HepG2 (cell line): ENCODE data around the gene ODAD4. TPM values are rescaled to one million over a fixed set of nuclear protein-coding genes. Genes with fewer than 3 reads are reported as not detected.

Experiments used
- CEBPB ChIP-seq: IDR thresholded peaks from 2 replicates; pipeline ENCODE4 v1.6.1; 2011; ENCODE audit warnings: low read depth, low read length, improper control_type of control experiment, borderline replicate concordance
- E2F2 ChIP-seq: sonication (generic); formaldehyde crosslinking; IDR thresholded peaks from 2 replicates; pipeline ENCODE4 v1.4.0; 2020; ENCODE audit warnings: missing genetic modification reagents, borderline replicate concordance
- JUNB ChIP-seq: sonication (generic); formaldehyde crosslinking; IDR thresholded peaks from 2 replicates; pipeline ENCODE4 v1.8.0; 2022; ENCODE audit warnings: missing genetic modification reagents, mild to moderate bottlenecking, borderline replicate concordance
- KLF13 ChIP-seq: sonication (generic); formaldehyde crosslinking; IDR thresholded peaks from 2 replicates; pipeline ENCODE4 v1.4.0; 2020; ENCODE audit warnings: mild to moderate bottlenecking, missing genetic modification reagents
- KLF9 ChIP-seq: IDR thresholded peaks from 2 replicates; pipeline ENCODE4 v1.6.1; 2016; ENCODE audit warnings: low read depth
- NPAS2 ChIP-seq: sonication (generic); formaldehyde crosslinking; IDR thresholded peaks from 2 replicates; pipeline ENCODE4 v1.8.0; 2022; ENCODE audit warnings: mild to moderate bottlenecking, missing genetic modification reagents, borderline replicate concordance
- NR2C2 ChIP-seq: sonication (generic); formaldehyde crosslinking; IDR thresholded peaks from 2 replicates; pipeline ENCODE4 v1.4.0; 2020; ENCODE audit warnings: missing genetic modification reagents, mild to moderate bottlenecking, moderate library complexity, borderline replicate concordance
- POLR2AphosphoS5 ChIP-seq: IDR thresholded peaks from 2 replicates; pipeline ENCODE4 v1.6.1; 2012; ENCODE audit warnings: low read depth, low read length
- REST ChIP-seq, 2 experiments: IDR thresholded peaks; 2 replicates each; pipeline ENCODE4 v1.6.1; 2011 to 2012; ENCODE audit warnings: low read length in 2 of 2, borderline replicate concordance in 1 of 2, low read depth in 1 of 2, mild to moderate bottlenecking in 1 of 2, moderate library complexity in 1 of 2
- RFXAP ChIP-seq: sonication (generic); formaldehyde crosslinking; IDR thresholded peaks from 2 replicates; pipeline ENCODE4 v1.4.0; 2020; ENCODE audit warnings: missing genetic modification reagents, borderline replicate concordance
- TAF1 ChIP-seq: sonication (generic); formaldehyde crosslinking; IDR thresholded peaks from 2 replicates; pipeline ENCODE4 v1.4.0; 2020; ENCODE audit warnings: missing genetic modification reagents
- YY1 ChIP-seq: IDR thresholded peaks from 2 replicates; pipeline ENCODE4 v1.6.1; 2011; ENCODE audit warnings: low read length, low read depth, moderate library complexity, mild to moderate bottlenecking; ENCODE audit not compliant: insufficient read depth, insufficient replicate concordance
- ZBTB38 ChIP-seq: sonication (generic); formaldehyde crosslinking; IDR thresholded peaks from 2 replicates; pipeline ENCODE4 v1.5.1; 2020; ENCODE audit warnings: mild to moderate bottlenecking, missing genetic modification reagents
- ZNF780A ChIP-seq: sonication (generic); formaldehyde crosslinking; IDR thresholded peaks from 2 replicates; pipeline ENCODE4 v1.8.0; 2022; ENCODE audit warnings: mild to moderate bottlenecking, missing genetic modification reagents, moderate library complexity
- polyA plus RNA-seq, 8 experiments: library from polyadenylated mRNA; depleted of rRNA in 3 of 8; stranded (reverse) in 7 of 8; unstranded in 1 of 8; fragments of >200 nt; fragmentation: Illumina TruSeq in 4 of 8; extraction: Trizol in 4 of 8; gene quantifications; 2 replicates each; pipeline versions ENCODE4 v1.2.1 to v1.2.3, GENCODE V29; 2011 to 2016; ENCODE audit warnings: low read depth in 4 of 8, missing spikeins in 1 of 8, mixed read lengths in 1 of 8; ENCODE audit not compliant: insufficient read depth in 1 of 8
- total RNA-seq, 5 experiments: library from RNA; depleted of rRNA; stranded (reverse); fragments of >200 nt; fragmentation: Illumina TruSeq; extraction: Trizol; gene quantifications; 2 replicates each; pipeline ENCODE4 v1.2.3, GENCODE V29; 2016; ENCODE audit warnings: low read depth in 1 of 5
- TF ChIP-seq, protein P1 (sequence below): sonication (generic); formaldehyde crosslinking; IDR thresholded peaks from 2 replicates; pipeline ENCODE4 v1.4.0; 2020; ENCODE audit warnings: missing genetic modification reagents
- TF ChIP-seq, protein P2 (sequence below): sonication (generic); formaldehyde crosslinking; conservative IDR thresholded peaks from 2 replicates; pipeline ENCODE4 v1.4.0; 2020; ENCODE audit warnings: missing genetic modification reagents
- TF ChIP-seq, protein P3 (sequence below): sonication (generic); formaldehyde crosslinking; IDR thresholded peaks from 2 replicates; pipeline ENCODE4 v1.8.1; 2023; ENCODE audit warnings: mild to moderate bottlenecking, missing genetic modification reagents

The ODAD4 gene
- total and polyA plus RNA-seq, 2 of the 13 experiments (the other 11 are each of a cell fraction or from before 2014, with no cell fraction given): 0.48 to 0.53 TPM

DNA sequence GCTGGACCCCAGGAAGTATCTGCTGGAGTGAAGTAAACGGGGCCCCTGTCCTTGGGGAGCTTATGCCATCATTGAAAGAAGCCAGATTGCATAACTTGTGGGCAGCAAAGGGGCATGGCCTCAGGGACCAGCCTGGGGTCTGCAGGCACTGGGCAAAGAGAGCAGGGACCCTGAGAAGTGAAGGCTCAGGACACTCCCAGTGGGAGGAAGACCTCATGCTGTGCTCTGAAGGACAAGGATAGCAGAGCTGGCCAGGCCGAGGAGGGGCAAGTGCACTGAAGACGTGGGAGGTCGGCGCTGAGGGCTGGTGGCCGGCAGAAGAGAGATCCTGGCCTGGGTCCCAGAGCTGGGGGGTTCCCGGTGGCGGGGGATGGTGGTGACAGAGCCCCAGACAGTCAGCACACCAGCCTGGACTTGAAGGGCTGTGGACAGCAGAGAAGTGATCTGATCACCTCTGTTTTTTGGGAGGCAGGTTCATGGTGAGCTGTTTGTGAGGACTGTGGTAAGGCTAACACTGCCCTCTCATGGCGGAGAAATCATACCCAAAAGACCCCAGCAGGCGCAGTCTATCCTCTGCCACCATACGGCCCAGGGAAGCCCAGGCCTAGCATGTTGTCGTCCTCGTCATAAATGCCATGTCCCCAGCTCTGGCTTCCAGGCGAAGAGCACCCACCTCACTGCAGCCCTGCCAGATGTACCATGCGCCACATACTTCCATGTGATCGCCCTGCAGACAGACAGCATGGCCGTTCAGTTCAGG lies 29.1 kb downstream of the ODAD4 start (continued):
- TF ChIP-seq REST (IDR thresholded peaks at IDR 0.05; ENCODE audit: borderline replicate concordance in 1 of 2, low read depth in 1 of 2, low read length in 2 of 2): no peak
- TF ChIP-seq ZBTB38 (CRISPR knock-in tag): peak; percentile 97
- TF ChIP-seq, protein P1, sequence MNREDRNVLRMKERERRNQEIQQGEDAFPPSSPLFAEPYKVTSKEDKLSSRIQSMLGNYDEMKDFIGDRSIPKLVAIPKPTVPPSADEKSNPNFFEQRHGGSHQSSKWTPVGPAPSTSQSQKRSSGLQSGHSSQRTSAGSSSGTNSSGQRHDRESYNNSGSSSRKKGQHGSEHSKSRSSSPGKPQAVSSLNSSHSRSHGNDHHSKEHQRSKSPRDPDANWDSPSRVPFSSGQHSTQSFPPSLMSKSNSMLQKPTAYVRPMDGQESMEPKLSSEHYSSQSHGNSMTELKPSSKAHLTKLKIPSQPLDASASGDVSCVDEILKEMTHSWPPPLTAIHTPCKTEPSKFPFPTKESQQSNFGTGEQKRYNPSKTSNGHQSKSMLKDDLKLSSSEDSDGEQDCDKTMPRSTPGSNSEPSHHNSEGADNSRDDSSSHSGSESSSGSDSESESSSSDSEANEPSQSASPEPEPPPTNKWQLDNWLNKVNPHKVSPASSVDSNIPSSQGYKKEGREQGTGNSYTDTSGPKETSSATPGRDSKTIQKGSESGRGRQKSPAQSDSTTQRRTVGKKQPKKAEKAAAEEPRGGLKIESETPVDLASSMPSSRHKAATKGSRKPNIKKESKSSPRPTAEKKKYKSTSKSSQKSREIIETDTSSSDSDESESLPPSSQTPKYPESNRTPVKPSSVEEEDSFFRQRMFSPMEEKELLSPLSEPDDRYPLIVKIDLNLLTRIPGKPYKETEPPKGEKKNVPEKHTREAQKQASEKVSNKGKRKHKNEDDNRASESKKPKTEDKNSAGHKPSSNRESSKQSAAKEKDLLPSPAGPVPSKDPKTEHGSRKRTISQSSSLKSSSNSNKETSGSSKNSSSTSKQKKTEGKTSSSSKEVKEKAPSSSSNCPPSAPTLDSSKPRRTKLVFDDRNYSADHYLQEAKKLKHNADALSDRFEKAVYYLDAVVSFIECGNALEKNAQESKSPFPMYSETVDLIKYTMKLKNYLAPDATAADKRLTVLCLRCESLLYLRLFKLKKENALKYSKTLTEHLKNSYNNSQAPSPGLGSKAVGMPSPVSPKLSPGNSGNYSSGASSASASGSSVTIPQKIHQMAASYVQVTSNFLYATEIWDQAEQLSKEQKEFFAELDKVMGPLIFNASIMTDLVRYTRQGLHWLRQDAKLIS (CRISPR knock-in tag): no peak
- no peak for TF ChIP-seq NR2C2 (CRISPR knock-in tag)
- TF ChIP-seq, protein P2, sequence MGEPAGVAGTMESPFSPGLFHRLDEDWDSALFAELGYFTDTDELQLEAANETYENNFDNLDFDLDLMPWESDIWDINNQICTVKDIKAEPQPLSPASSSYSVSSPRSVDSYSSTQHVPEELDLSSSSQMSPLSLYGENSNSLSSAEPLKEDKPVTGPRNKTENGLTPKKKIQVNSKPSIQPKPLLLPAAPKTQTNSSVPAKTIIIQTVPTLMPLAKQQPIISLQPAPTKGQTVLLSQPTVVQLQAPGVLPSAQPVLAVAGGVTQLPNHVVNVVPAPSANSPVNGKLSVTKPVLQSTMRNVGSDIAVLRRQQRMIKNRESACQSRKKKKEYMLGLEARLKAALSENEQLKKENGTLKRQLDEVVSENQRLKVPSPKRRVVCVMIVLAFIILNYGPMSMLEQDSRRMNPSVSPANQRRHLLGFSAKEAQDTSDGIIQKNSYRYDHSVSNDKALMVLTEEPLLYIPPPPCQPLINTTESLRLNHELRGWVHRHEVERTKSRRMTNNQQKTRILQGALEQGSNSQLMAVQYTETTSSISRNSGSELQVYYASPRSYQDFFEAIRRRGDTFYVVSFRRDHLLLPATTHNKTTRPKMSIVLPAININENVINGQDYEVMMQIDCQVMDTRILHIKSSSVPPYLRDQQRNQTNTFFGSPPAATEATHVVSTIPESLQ (CRISPR knock-in tag): no peak
- peak; percentile 47; the same call in 1 of the 2 replicates for TF ChIP-seq TAF1 (CRISPR knock-in tag)
- peak; percentile 56 for TF ChIP-seq POLR2AphosphoS5
- peak; percentile 79 for TF ChIP-seq CEBPB
- TF ChIP-seq KLF13 (CRISPR knock-in tag): 0 out of 2 replicates have a peak, but pooled peaks have one; percentile 16
- TF ChIP-seq, protein P3, sequence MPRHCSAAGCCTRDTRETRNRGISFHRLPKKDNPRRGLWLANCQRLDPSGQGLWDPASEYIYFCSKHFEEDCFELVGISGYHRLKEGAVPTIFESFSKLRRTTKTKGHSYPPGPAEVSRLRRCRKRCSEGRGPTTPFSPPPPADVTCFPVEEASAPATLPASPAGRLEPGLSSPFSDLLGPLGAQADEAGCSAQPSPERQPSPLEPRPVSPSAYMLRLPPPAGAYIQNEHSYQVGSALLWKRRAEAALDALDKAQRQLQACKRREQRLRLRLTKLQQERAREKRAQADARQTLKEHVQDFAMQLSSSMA: no peak
- TF ChIP-seq NPAS2 (CRISPR knock-in tag): no peak
- no peak; the same call in 1 of the 2 replicates for TF ChIP-seq ZNF780A (CRISPR knock-in tag)
- no peak for TF ChIP-seq KLF9 (CRISPR knock-in tag)
- peak; percentile 2; the same call in 1 of the 2 replicates for TF ChIP-seq E2F2 (CRISPR knock-in tag)
- TF ChIP-seq RFXAP (CRISPR knock-in tag): peak; percentile 32; the same call in 1 of the 2 replicates
- no peak for TF ChIP-seq JUNB (CRISPR knock-in tag)
- TF ChIP-seq YY1: peak; percentile 70
